IMR-90 (cell line): Measurements from ENCODE around the gene DCTN5. TPM values are rescaled to one million over a fixed set of nuclear protein-coding genes. Genes with fewer than 3 reads are reported as not detected.

Experiments used
- ATAC-seq: fragments of 200-7000 bp; cut with Tn5 transposase; 2 replicates; pipeline ENCODE4 v1.9.1; 2020; ENCODE audit warnings: low read depth, mild to moderate bottlenecking, moderate library complexity
- BruUV-seq: library from RNA; stranded (reverse); fragments of 400-500 nt; replicated peaks from 2 replicates; lab custom pipeline; 2021; lab: Mats Ljungman, UMichigan
- CTCF ChIA-PET: fragments of 300-600 bp; formaldehyde crosslinking; extraction: SDS; loops from one replicate; lab custom pipeline; 2021; ENCODE audit warnings: antibody characterized with exemption; lab: Yijun Ruan, JAX
- POLR2A ChIA-PET: fragments of 300-600 bp; sonication (Branson Sonifier 250); formaldehyde crosslinking; loops from one replicate; lab custom pipeline; 2022; ENCODE audit warnings: antibody characterized with exemption; ENCODE audit not compliant: unreplicated experiment; lab: Charles Lee
- DNase-seq: peaks from one replicate; pipeline ENCODE4 v3.0.0; 2013
- H2AFZ ChIP-seq: replicated peaks from 2 replicates; pipeline ENCODE3; 2013; ENCODE audit warnings: low read length, mild to moderate bottlenecking; ENCODE audit not compliant: poor library complexity
- H2AK5ac ChIP-seq: 2 replicates; pipeline ENCODE4 v1.6.1; 2013; ENCODE audit warnings: low read depth, low read length, inconsistent platforms
- H2AK9ac ChIP-seq: replicated peaks from 2 replicates; pipeline ENCODE3; 2013; ENCODE audit warnings: mild to moderate bottlenecking, low read depth, low read length, moderate library complexity; ENCODE audit not compliant: poor library complexity
- H2BK120ac ChIP-seq: 2 replicates; pipeline ENCODE4 v1.6.1; 2013; ENCODE audit warnings: low read depth, low read length, inconsistent platforms
- H2BK15ac ChIP-seq: 3 replicates; pipeline ENCODE4 v1.6.1; 2013; ENCODE audit warnings: low read depth, low read length, inconsistent platforms
- H2BK20ac ChIP-seq: 2 replicates; pipeline ENCODE4 v1.6.1; 2013; ENCODE audit warnings: low read depth, mild to moderate bottlenecking, inconsistent platforms, low read length, moderate library complexity
- H2BK5ac ChIP-seq: 2 replicates; pipeline ENCODE4 v1.6.1; 2013; ENCODE audit warnings: mild to moderate bottlenecking, low read depth, low read length, inconsistent platforms; ENCODE audit not compliant: poor library complexity, severe bottlenecking
- H3K14ac ChIP-seq: replicated peaks from 2 replicates; pipeline ENCODE4 v1.6.1; 2013; ENCODE audit warnings: low read depth, low read length, inconsistent platforms
- H3K18ac ChIP-seq: 2 replicates; pipeline ENCODE4 v1.6.1; 2013; ENCODE audit warnings: low read depth, low read length, control low read depth
- H3K23ac ChIP-seq: 2 replicates; pipeline ENCODE4 v1.6.1; 2013; ENCODE audit warnings: low read depth, low read length, inconsistent platforms
- H3K27ac ChIP-seq: 2 replicates; pipeline ENCODE4 v1.5.1; 2013; ENCODE audit warnings: mild to moderate bottlenecking, control low read depth, low read length; ENCODE audit not compliant: insufficient read depth
- H3K27me3 ChIP-seq: 2 replicates; pipeline ENCODE4 v1.6.1; 2013; ENCODE audit warnings: low read length; ENCODE audit not compliant: control insufficient read depth, insufficient read depth
- H3K36me3 ChIP-seq: 2 replicates; pipeline ENCODE4 v1.6.1; 2013; ENCODE audit warnings: low read length, mixed read lengths; ENCODE audit not compliant: control insufficient read depth, insufficient read depth
- H3K4ac ChIP-seq: 2 replicates; pipeline ENCODE4 v1.6.1; 2013; ENCODE audit warnings: low read depth, low read length, inconsistent platforms
- H3K4me1 ChIP-seq: 2 replicates; pipeline ENCODE4 v1.6.1; 2013; ENCODE audit warnings: low read length, mixed read lengths; ENCODE audit not compliant: control insufficient read depth, insufficient read depth
- H3K4me2 ChIP-seq: 2 replicates; pipeline ENCODE4 v1.6.1; 2013; ENCODE audit warnings: low read depth, mild to moderate bottlenecking, control low read depth, low read length, moderate library complexity
- H3K4me3 ChIP-seq: 2 replicates; pipeline ENCODE4 v1.5.1; 2013; ENCODE audit warnings: low read depth, mild to moderate bottlenecking, control low read depth, low read length, moderate library complexity; ENCODE audit not compliant: insufficient read depth
- H3K56ac ChIP-seq: 2 replicates; pipeline ENCODE4 v1.6.1; 2013; ENCODE audit warnings: low read length, inconsistent platforms; ENCODE audit not compliant: insufficient read depth; ENCODE audit errors: extremely low read depth
- H3K79me1 ChIP-seq, 2 experiments: 2 replicates each; pipeline ENCODE4 v1.6.1; 2013; ENCODE audit warnings: low read length in 2 of 2, inconsistent platforms in 1 of 2, low read depth in 1 of 2
- H3K9ac ChIP-seq: 2 replicates; pipeline ENCODE4 v1.6.1; 2013; ENCODE audit warnings: low read depth, low read length, control low read depth
- H3K9me1 ChIP-seq: 2 replicates; pipeline ENCODE4 v1.6.1; 2013; ENCODE audit warnings: low read length, inconsistent platforms; ENCODE audit not compliant: insufficient read depth
- H3K9me3 ChIP-seq: 2 replicates; pipeline ENCODE4 v1.6.1; 2013; ENCODE audit warnings: low read length; ENCODE audit not compliant: control insufficient read depth, insufficient read depth
- H4K20me1 ChIP-seq: 2 replicates; pipeline ENCODE4 v1.6.1; 2013; ENCODE audit warnings: low read length, inconsistent platforms; ENCODE audit not compliant: insufficient read depth
- H4K5ac ChIP-seq: 2 replicates; pipeline ENCODE4 v1.6.1; 2013; ENCODE audit warnings: mild to moderate bottlenecking, low read depth, low read length, control low read depth
- H4K8ac ChIP-seq, 2 experiments: 2 replicates each; pipeline ENCODE4 v1.6.1; 2013; ENCODE audit warnings: low read depth in 2 of 2, low read length in 2 of 2, control low read depth in 1 of 2, inconsistent platforms in 1 of 2
- H4K91ac ChIP-seq: 2 replicates; pipeline ENCODE4 v1.6.1; 2013; ENCODE audit warnings: low read depth, low read length, inconsistent platforms; ENCODE audit not compliant: insufficient read depth
- BHLHE40 ChIP-seq: fragments of 150-350 bp; IDR thresholded peaks from 2 replicates; pipeline ENCODE4 v1.6.1; 2016; ENCODE audit warnings: mild to moderate bottlenecking, low read depth, low read length
- CEBPB ChIP-seq: IDR thresholded peaks from 2 replicates; pipeline ENCODE4 v1.6.1; 2012; ENCODE audit warnings: low read depth, low read length, improper control_type of control experiment
- CHD1 ChIP-seq: IDR thresholded peaks from 2 replicates; pipeline ENCODE4 v1.6.1; 2012; ENCODE audit warnings: low read depth, low read length, improper control_type of control experiment
- CTCF ChIP-seq: conservative IDR thresholded peaks from 2 replicates; pipeline ENCODE4 v1.5.1; 2012; ENCODE audit warnings: mild to moderate bottlenecking, low read depth, low read length, improper control_type of control experiment
- ELK1 ChIP-seq: fragments of 150-350 bp; IDR thresholded peaks from 2 replicates; pipeline ENCODE4 v1.6.1; 2016; ENCODE audit warnings: low read depth, mild to moderate bottlenecking, low read length, moderate library complexity, borderline replicate concordance
- FOS ChIP-seq: fragments of 150-350 bp; IDR thresholded peaks from 2 replicates; pipeline ENCODE4 v1.6.1; 2016; ENCODE audit warnings: low read depth, low read length
- MAFK ChIP-seq: IDR thresholded peaks from 2 replicates; pipeline ENCODE4 v1.6.1; 2012; ENCODE audit warnings: low read depth, low read length, improper control_type of control experiment
- MAZ ChIP-seq: IDR thresholded peaks from 2 replicates; pipeline ENCODE4 v1.6.1; 2012; ENCODE audit warnings: low read depth, mild to moderate bottlenecking, low read length, improper control_type of control experiment, moderate library complexity, borderline replicate concordance
- MXI1 ChIP-seq: IDR thresholded peaks from 2 replicates; pipeline ENCODE4 v1.6.1; 2012; ENCODE audit warnings: low read depth, mild to moderate bottlenecking, low read length, moderate library complexity, borderline replicate concordance
- NFE2L2 ChIP-seq: fragments of 150-350 bp; IDR thresholded peaks from 2 replicates; pipeline ENCODE4 v1.6.1; 2016; ENCODE audit warnings: low read depth, mild to moderate bottlenecking, low read length
- RAD21 ChIP-seq: IDR thresholded peaks from 2 replicates; pipeline ENCODE4 v1.6.1; 2012; ENCODE audit warnings: low read length, improper control_type of control experiment
- RCOR1 ChIP-seq: IDR thresholded peaks from 2 replicates; pipeline ENCODE4 v1.6.1; 2012; ENCODE audit warnings: mild to moderate bottlenecking, low read length, improper control_type of control experiment; ENCODE audit not compliant: insufficient replicate concordance
- RFX5 ChIP-seq: IDR thresholded peaks from 2 replicates; pipeline ENCODE4 v1.8.0; 2012; ENCODE audit warnings: low read depth, mild to moderate bottlenecking, low read length, moderate library complexity
- SMC3 ChIP-seq: fragments of 150-350 bp; IDR thresholded peaks from 2 replicates; pipeline ENCODE4 v1.6.1; 2016; ENCODE audit warnings: low read depth, mild to moderate bottlenecking, antibody characterized with exemption, low read length, moderate library complexity
- USF2 ChIP-seq: fragments of 150-350 bp; IDR thresholded peaks from 2 replicates; pipeline ENCODE4 v1.6.1; 2017; ENCODE audit warnings: mild to moderate bottlenecking, antibody characterized with exemption, low read length, low read depth
- WGBS, 2 experiments: methylation state at CpG; one replicate each; pipeline versions ENCODE4 v1.1.5 to v1.1.7; 2013; ENCODE audit warnings: missing lambda C conversion rate in 2 of 2; ENCODE audit not compliant: insufficient read length in 1 of 2; ENCODE audit errors: extremely low coverage in 2 of 2; 5-methylcytosine and 5-hydroxymethylcytosine counted together
- dilution Hi-C: fragments of 300-500 bp; cut with HindIII; formaldehyde crosslinking; loops from one replicate; pipeline ENCODE4 v1.14.3; 2018; ENCODE audit warnings: low sequenced_read_pairs; ENCODE audit not compliant: unreplicated experiment
- in situ Hi-C: fragments of 300-500 bp; cut with MboI; formaldehyde crosslinking; loops from 3 replicates; pipeline ENCODE4 v1.14.3; 2019; ENCODE audit warnings: low sequenced_read_pairs, inconsistent platforms, mixed read lengths
- intact Hi-C: fragments of 100-400 bp; cut with micrococcal nuclease; formaldehyde crosslinking; loops from 2 replicates; pipeline ENCODE4 v1.10.0; 2022
- polyA plus RNA-seq, 3 experiments: library from polyadenylated mRNA; depleted of rRNA; stranded (reverse); fragments of >200 nt; gene quantifications; 2 replicates each; pipeline ENCODE4 v1.2.3, GENCODE V29; 2012; ENCODE audit warnings: low replicate concordance in 1 of 3
- total RNA-seq: library from RNA; depleted of rRNA; stranded (reverse); fragments of >200 nt; gene quantifications from 2 replicates; pipeline ENCODE4 v1.2.3, GENCODE V29; 2012

DCTN5 gene
- total and polyA plus RNA-seq, 2 of the 4 experiments (the other 2 are of a cell fraction) = 49.6 to 111 TPM

- Histone ChIP-seq H2BK20ac (no peak overlapping the region; the same call in 1 of the 2 replicates), H4K5ac (peak overlapping the region; percentile 80; the same call in 1 of the 2 replicates), H3K4me1 (peaks cover 29% of the 10 kb centered on the region), H3K4me2 (no peak overlapping the region; the same call in 1 of the 2 replicates), H3K14ac (no peak overlapping the region), H3K79me1 (peaks cover 22 to 46% of the 10 kb centered on the region in 2 experiments), H3K18ac (peak overlapping the region; percentile 72; the same call in 1 of the 2 replicates), H2BK5ac (no peak overlapping the region), H2AK9ac (no peak overlapping the region), H3K27ac (peak overlapping the region; percentile 85; the same call in 1 of the 2 replicates), H4K20me1 (peaks cover 17% of the 10 kb centered on the region; the same call in 1 of the 2 replicates), H3K4ac (no peak overlapping the region), H3K4me3 (no peak overlapping the region), H4K8ac (no peak overlapping the region), H3K9me3 (no peaks in the 10 kb centered on the region), H3K27me3 (no peaks in the 10 kb centered on the region), H3K9ac (no peak overlapping the region), H3K9me1 (peaks cover 31% of the 10 kb centered on the region), H2BK120ac (no peak overlapping the region), H2AK5ac (peak overlapping the region; percentile 21; the same call in 1 of the 2 replicates), H2AFZ (no peak overlapping the region), H3K36me3 (peaks cover 42% of the 10 kb centered on the region), H3K56ac (no peak overlapping the region), H4K91ac (no peak overlapping the region), H2BK15ac (no peak overlapping the region), H3K23ac (no peak overlapping the region)
- dilution Hi-C loops (no loop called here), in situ Hi-C loops (no loop called here), intact Hi-C loops (loop anchor here (10.0 kb wide), 1 partner anchor 837 kb away; no protein-coding TSS in a partner anchor)
- DNase-seq (no peak), ATAC-seq (no peak)
- TF ChIP-seq ELK1 = no peak
- no peak for TF ChIP-seq FOS
- no peak for TF ChIP-seq CEBPB
- TF ChIP-seq NFE2L2 = no peak
- no peak for TF ChIP-seq MAFK
- TF ChIP-seq USF2 = no peak
- TF ChIP-seq RAD21 = no peak
- no peak for TF ChIP-seq MAZ
- TF ChIP-seq RCOR1 = no peak
- no peak for TF ChIP-seq BHLHE40
- no peak for TF ChIP-seq CHD1
- no peak for TF ChIP-seq CTCF
- no peak for TF ChIP-seq SMC3
- TF ChIP-seq MXI1 = no peak
- no peak for TF ChIP-seq RFX5
- ChIA-PET POLR2A (no interaction called here), CTCF (no interaction called here)
- no CpG with 5 or more reads among the region's 6 CpGs for WGBS, 2 experiments
- BruUV-seq = no TSS peak
Measured at GRCh38 chr16:23667355-23667659, 26.0 kb downstream of the DCTN5 start.
